ENCODE measurements around the gene NOTCH1.
"Not testable (repeated sequence)": the region's sequence is repeated elsewhere in the genome, so short reads cannot be mapped to it uniquely, and the experiment has no call there.

NOTCH1 gene

DNA sequence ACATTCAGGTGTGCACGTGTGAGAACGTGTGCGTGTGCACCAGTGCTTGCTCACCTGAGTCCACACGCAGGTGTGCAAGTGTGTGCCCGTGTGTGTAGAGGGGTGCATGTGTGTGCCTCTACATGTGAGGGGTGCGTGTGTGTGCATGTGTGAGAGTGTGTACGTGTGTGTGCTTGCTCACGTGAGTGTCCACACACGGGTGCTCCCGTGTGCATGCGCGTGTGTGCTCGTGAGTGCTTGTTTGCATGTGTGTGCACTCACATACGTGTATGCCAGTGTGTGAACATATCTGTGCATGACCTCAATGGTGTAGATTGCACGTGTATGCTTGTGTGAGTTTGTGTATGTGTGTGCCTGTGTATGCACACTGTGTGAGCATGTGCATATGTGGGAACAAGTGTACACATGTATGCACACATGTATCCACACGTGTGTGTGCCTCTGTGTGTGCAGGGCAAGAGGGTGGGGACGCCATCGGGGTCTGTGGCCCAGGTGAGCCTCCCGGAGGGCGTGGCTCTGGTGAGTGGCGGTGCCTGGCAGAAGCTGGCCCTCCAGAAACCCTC, 40.6 kb upstream of the NOTCH1 start:
- H3K4me3 ChIP-seq (ENCODE audit: low read length) = no peak overlapping the region
- 90% methylated on average over 21 of the region's 21 CpGs for WGBS
- no peaks in the 10 kb centered on the region for H3K9me3 ChIP-seq (ENCODE audit: insufficient read depth, low read depth, low read length)
- H3K4me1 ChIP-seq (ENCODE audit: insufficient read depth, low read length) = peaks cover 18% of the 10 kb centered on the region; the same call in 1 of the 2 replicates
- no peak overlapping the region for H3K9ac ChIP-seq (ENCODE audit: low read depth, low read length)
- peak overlapping the region; percentile 97 for H3K27ac ChIP-seq (ENCODE audit: low read depth, low read length)
- no peaks in the 10 kb centered on the region for H3K36me3 ChIP-seq (ENCODE audit: insufficient read depth, low read length)
- H3K27me3 ChIP-seq (ENCODE audit: insufficient read depth, low read length) = no peaks in the 10 kb centered on the region

DNA sequence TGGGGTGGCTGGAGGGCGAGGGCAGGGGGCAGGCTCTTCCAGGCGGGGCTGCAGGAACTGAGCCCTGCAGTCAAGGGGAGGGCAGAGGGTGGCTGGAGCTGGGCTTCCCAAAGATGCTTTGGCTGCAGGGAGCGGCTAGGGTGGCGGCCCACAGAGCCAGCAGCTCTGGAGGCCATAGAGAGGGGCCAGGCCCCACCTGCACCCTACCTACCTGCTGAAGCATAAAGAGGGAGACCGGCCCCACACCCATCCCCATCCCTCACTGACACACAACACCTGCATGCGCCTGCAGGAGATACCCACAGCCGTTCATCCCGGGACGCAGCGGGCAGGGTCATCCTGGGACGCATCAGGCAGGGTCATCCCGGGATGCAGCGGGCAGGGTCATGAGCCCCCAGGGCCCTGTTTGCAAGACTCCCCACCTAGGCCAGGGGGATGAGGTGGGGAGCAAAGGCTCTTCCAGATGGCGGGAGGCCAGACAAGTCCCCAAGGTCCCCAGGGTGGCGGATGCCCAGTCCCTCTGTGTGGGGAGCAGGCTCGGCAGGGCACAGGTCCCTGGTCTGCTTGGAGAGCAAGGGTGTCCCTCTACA, 39.8 kb upstream of the NOTCH1 start:
- H3K9ac ChIP-seq (ENCODE audit: low read depth, low read length) = no peak overlapping the region
- no peaks in the 10 kb centered on the region for H3K27me3 ChIP-seq (ENCODE audit: insufficient read depth, low read length)
- H3K27ac ChIP-seq (ENCODE audit: low read depth, low read length) = no peak overlapping the region
- H3K9me3 ChIP-seq (ENCODE audit: insufficient read depth, low read depth, low read length) = no peaks in the 10 kb centered on the region
- WGBS = 89% methylated on average over 16 of the region's 16 CpGs
- peaks cover 18% of the 10 kb centered on the region; the same call in 1 of the 2 replicates for H3K4me1 ChIP-seq (ENCODE audit: insufficient read depth, low read length)
- no peaks in the 10 kb centered on the region for H3K36me3 ChIP-seq (ENCODE audit: insufficient read depth, low read length)
- no peak overlapping the region for H3K4me3 ChIP-seq (ENCODE audit: low read length)

DNA sequence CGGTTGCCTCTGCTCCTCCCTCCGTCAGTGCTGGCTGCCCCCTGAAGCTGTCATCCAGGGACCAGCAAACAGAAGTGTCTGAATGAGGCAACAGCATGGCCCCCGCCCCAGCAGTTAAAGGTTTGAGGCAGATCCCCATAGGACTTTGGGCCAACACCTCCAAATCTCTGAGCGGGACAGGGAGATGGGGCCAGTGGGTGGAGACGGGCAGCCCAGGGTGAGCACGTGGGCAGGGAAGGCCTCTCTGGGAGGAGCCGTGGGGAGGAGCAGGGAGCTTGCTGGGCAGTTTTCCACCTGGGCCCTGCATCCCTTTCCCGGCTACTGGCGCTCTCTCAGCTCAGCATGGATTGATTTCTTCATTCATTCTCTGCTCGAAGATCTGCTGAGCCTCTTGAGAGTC, 39.1 kb upstream of the NOTCH1 start:
- Histone ChIP-seq H3K27ac (ENCODE audit: low read depth, low read length) (no peak overlapping the region), H3K4me1 (ENCODE audit: insufficient read depth, low read length) (peaks cover 18% of the 10 kb centered on the region; the same call in 1 of the 2 replicates), H3K9me3 (ENCODE audit: insufficient read depth, low read depth, low read length) (no peaks in the 10 kb centered on the region), H3K36me3 (ENCODE audit: insufficient read depth, low read length) (no peaks in the 10 kb centered on the region), H3K9ac (ENCODE audit: low read depth, low read length) (no peak overlapping the region), H3K27me3 (ENCODE audit: insufficient read depth, low read length) (no peaks in the 10 kb centered on the region), H3K4me3 (ENCODE audit: low read length) (no peak overlapping the region)
- 55% methylated on average over 10 of the region's 10 CpGs for WGBS

DNA sequence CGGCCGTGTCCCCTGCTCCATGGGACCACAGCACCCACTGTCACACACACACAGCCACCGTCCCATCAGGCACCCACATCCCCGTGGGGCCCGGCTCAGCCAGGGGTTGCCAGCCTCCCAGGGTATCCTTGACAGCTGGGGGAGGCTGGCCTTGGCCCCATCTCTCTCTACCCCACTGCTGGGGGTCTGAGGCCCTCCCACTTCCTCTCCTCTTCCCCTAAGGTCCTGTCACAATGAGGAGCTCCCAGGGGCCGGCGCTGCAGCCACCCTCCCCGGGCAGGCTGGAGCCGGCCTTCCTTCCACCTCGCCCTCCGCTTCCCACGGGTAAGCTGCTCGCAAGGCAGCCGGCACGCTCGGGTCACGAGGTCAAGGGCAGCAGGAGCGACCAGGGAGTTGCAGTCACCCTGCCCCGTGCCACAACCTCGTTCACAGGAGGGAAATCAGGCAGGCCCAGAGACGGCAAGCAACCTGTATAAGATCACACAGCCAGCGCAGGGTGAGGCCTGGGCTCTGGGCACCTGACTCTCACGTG, 38.6 kb upstream of the NOTCH1 start:
- WGBS = 70% methylated on average over 23 of the region's 23 CpGs
- no peaks in the 10 kb centered on the region for H3K36me3 ChIP-seq (ENCODE audit: insufficient read depth, low read length)

DNA sequence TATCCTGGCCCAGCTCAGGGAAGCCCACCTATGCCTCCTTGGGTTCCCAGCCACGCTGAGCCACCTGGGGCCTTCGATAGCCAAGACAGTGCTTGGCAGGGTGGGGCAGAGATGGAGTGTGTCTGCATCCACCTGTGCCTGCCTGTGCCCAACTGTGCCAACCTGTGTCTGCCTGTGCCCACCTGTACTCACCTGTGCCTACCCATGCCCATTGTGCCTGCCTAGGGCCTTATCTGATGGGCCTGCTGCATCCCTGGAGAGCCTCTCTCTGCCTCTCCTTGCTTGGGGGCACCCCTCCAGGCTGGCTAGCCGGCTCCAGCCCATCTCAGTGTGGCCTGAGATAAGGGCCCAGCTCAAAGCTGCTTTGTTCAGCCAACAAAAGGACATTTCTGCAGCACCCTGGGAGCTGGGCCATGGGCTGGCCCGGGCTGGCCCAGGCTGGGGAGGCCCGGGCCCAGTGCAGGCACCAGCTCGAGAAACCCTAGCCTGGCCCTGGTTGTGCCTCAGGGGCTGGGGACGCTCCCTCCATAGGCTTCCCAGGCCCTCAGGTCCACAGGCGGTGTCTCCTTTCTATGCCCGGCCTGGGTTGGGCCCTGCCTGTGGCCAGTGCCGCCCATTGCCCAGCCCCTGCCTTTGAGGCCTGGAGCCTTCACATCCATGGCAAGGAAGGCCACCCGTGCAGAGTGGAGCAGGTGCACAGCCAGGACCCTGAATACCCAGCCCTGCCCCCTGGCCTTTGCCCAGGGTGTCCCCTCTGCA, 37.3 kb upstream of the NOTCH1 start:
- Histone ChIP-seq H3K27me3 (ENCODE audit: insufficient read depth, low read length) (no peaks in the 10 kb centered on the region), H3K4me3 (ENCODE audit: low read length) (no peak overlapping the region), H3K36me3 (ENCODE audit: insufficient read depth, low read length) (no peaks in the 10 kb centered on the region), H3K9me3 (ENCODE audit: insufficient read depth, low read depth, low read length) (no peaks in the 10 kb centered on the region), H3K9ac (ENCODE audit: low read depth, low read length) (no peak overlapping the region), H3K27ac (ENCODE audit: low read depth, low read length) (no peak overlapping the region), H3K4me1 (ENCODE audit: insufficient read depth, low read length) (peaks cover 9% of the 10 kb centered on the region; the same call in 1 of the 2 replicates)
- 90% methylated on average over 11 of the region's 11 CpGs for WGBS

More for the DNA sequence above, 38.6 kb upstream of the NOTCH1 start:
- H3K4me3 ChIP-seq (ENCODE audit: low read length) = no peak overlapping the region
- peaks cover 18% of the 10 kb centered on the region; the same call in 1 of the 2 replicates for H3K4me1 ChIP-seq (ENCODE audit: insufficient read depth, low read length)
- H3K9me3 ChIP-seq (ENCODE audit: insufficient read depth, low read depth, low read length) = no peaks in the 10 kb centered on the region
- H3K27me3 ChIP-seq (ENCODE audit: insufficient read depth, low read length) = no peaks in the 10 kb centered on the region
- no peak overlapping the region for H3K9ac ChIP-seq (ENCODE audit: low read depth, low read length)
- no peak overlapping the region for H3K27ac ChIP-seq (ENCODE audit: low read depth, low read length)

DNA sequence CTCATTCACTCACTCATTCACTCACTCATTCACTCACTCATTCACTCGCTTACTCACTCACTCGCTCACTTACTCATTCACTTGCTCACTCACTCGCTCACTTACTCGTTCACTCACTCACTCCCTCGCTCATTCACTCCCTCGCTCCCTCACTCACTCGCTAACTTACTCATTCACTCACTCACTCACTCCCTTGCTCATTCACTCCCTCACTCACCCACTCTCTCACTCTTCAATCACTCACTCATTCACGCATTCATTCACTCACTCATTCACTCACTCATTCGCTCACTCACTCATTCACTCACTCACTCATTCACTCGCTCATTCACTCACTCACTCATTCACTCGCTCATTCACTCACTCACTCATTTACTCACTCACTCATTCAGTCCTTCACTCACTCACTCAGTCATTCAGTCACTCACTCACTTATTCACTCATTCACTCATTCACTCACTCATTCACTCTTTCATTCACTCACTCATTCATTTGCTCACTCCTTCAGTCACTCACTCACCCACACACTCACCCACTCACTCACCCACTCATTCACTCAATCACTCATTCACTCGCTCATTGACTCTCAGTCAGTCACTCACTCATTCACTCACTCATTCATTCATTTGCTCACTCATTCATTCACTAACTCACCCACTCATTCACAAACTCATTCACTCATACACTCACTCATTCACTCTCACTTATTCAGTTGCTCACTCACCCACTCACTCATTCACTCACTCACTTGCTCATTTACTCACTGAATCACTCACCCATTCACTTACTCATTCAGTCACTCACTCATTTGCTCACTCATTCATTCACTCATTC, 36.0 kb upstream of the NOTCH1 start:
- WGBS = 94% methylated on average over 12 of the region's 12 CpGs
- Histone ChIP-seq H3K9me3 (ENCODE audit: insufficient read depth, low read depth, low read length) (no peaks in the 10 kb centered on the region), H3K36me3 (ENCODE audit: insufficient read depth, low read length) (no peaks in the 10 kb centered on the region), H3K9ac (ENCODE audit: low read depth, low read length) (no peak overlapping the region), H3K27ac (ENCODE audit: low read depth, low read length) (no peak overlapping the region), H3K4me1 (ENCODE audit: insufficient read depth, low read length) (peaks cover 4% of the 10 kb centered on the region; the same call in 1 of the 2 replicates), H3K4me3 (ENCODE audit: low read length) (no peak overlapping the region), H3K27me3 (ENCODE audit: insufficient read depth, low read length) (no peaks in the 10 kb centered on the region)

DNA sequence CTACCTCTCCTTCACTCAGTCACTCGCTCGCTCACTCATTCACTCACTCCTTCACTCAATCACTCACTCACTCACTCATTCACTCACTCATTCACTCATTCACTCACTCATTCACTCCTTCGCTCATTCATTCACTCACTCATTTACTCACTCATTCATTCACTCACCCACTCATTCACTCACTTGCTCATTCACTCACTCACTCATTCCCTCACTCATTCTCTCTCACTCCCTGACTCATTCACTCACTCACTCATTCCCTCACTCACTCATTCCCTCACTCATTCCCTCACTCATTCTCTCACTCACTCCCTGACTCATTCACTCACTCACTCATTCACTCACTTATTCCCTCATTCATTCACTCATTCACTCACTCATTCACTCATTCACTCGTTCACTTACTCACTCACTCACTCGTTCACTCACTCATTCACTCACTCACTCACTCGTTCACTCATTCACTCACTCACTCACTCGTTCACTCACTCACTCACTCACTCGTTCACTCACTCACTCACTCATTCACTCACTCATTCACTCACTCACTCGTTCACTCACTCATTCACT, 33.9 kb upstream of the NOTCH1 start:
- not testable (repeated sequence) for H3K4me1 ChIP-seq (ENCODE audit: insufficient read depth, low read length); H3K9me3 ChIP-seq (ENCODE audit: insufficient read depth, low read depth, low read length); H3K9ac ChIP-seq (ENCODE audit: low read depth, low read length); H3K4me3 ChIP-seq (ENCODE audit: low read length); H3K27ac ChIP-seq (ENCODE audit: low read depth, low read length); H3K27me3 ChIP-seq (ENCODE audit: insufficient read depth, low read length); H3K36me3 ChIP-seq (ENCODE audit: insufficient read depth, low read length)
- WGBS = 86% methylated on average over 6 of the region's 9 CpGs

DNA sequence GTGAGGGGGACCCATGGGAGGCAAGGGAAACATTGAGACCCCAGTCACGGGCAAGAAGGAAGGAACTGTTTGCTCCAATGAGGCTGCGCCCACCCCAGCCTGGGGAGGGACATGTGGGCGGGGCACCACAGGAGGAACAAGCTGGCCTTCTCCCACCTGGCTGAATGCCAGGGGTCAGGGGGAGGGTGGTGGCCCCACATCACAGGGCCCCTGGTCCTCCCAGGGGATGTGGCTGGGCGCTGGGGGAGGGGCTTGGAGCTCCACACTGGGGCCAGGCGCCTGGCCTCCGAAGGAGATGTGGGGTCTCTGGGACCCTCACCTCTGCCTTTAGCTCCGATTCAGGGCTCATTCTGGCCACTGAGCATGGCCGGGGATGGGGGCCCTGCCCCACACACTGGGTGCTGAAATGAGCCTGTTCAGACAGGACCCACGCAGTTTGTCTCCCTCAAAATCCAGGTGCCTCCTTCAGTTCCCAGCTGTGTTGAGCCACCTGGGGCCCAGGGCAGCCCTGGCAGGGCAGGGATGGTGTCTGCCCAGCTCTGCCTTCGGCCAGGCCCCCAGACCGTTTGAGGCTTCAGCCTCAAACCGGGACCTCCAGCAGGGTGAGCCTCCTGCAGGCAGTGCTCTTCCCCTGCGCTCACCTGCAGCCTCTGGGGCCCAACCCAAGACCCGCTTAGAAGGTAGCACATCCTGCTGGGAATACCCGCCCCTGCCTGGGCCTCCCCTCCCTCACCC, 33.2 kb upstream of the NOTCH1 start:
- Histone ChIP-seq H3K27me3 (ENCODE audit: insufficient read depth, low read length) (no peaks in the 10 kb centered on the region), H3K4me3 (ENCODE audit: low read length) (no peak overlapping the region), H3K9ac (ENCODE audit: low read depth, low read length) (no peak overlapping the region), H3K4me1 (ENCODE audit: insufficient read depth, low read length) (no peaks in the 10 kb centered on the region), H3K9me3 (ENCODE audit: insufficient read depth, low read depth, low read length) (no peaks in the 10 kb centered on the region), H3K27ac (ENCODE audit: low read depth, low read length) (no peak overlapping the region), H3K36me3 (ENCODE audit: insufficient read depth, low read length) (no peaks in the 10 kb centered on the region)
- WGBS = 64% methylated on average over 15 of the region's 15 CpGs

DNA sequence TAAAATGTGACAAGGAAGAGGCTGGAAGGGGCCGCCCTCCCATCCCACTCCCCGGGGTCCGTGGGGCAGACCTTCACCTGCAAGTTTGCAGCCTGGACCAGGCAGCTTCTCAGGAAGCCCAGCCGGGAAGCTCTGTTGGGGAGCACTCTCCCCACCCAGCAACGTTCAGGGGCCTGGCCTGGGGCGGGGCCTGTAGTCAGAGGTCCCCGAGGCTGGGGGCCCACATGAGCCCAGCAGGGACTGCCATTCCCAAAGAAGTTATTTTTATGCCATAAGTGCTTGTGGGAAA, 32.7 kb upstream of the NOTCH1 start:
- Histone ChIP-seq H3K9me3 (ENCODE audit: insufficient read depth, low read depth, low read length) (no peaks in the 10 kb centered on the region), H3K4me3 (ENCODE audit: low read length) (no peak overlapping the region), H3K4me1 (ENCODE audit: insufficient read depth, low read length) (no peaks in the 10 kb centered on the region), H3K27me3 (ENCODE audit: insufficient read depth, low read length) (no peaks in the 10 kb centered on the region), H3K27ac (ENCODE audit: low read depth, low read length) (no peak overlapping the region), H3K9ac (ENCODE audit: low read depth, low read length) (no peak overlapping the region), H3K36me3 (ENCODE audit: insufficient read depth, low read length) (no peaks in the 10 kb centered on the region)
- 58% methylated on average over 7 of the region's 7 CpGs for WGBS

DNA sequence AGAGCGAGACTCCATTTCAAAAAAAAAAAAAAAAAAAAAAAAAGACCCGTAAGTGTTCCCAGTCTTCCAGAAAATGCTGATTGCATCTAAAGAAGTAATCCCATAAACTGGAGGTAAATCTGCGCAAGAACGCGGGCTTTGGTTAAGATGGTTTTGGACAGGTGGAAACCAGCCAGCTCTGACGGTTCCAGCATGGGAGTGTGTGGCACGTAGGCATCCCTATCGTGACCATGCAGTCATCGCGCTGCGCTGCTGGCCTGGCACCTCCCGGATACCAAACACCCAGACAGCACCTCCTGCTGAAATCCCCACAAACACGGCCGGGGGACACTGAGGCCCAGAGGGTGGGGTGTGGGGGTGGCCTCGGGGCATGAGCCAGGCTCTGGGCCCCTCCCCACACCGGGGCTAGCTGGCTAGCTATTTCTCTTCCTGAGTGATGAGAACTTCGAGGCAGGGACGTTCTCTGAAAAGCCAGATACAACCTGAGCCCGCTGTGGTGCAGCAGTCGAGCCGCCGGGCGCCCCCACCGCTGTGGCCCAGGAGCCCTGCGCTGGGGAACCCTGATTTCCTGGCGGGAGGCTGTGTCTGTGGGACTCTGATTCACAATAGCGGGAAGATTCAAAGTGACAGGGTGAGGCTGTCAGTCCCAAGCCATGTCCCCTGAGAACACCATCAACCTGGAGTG, 32.2 kb upstream of the NOTCH1 start:
- Histone ChIP-seq H3K9ac (ENCODE audit: low read depth, low read length) (no peak overlapping the region), H3K27ac (ENCODE audit: low read depth, low read length) (no peak overlapping the region), H3K27me3 (ENCODE audit: insufficient read depth, low read length) (no peaks in the 10 kb centered on the region), H3K4me1 (ENCODE audit: insufficient read depth, low read length) (peaks cover 2% of the 10 kb centered on the region), H3K36me3 (ENCODE audit: insufficient read depth, low read length) (no peaks in the 10 kb centered on the region), H3K9me3 (ENCODE audit: insufficient read depth, low read depth, low read length) (no peaks in the 10 kb centered on the region), H3K4me3 (ENCODE audit: low read length) (no peak overlapping the region)
- whole genome bisulfite sequencing = 77% methylated on average over 26 of the region's 27 CpGs
